Peyer's patch (tissue), 4 donors: ENCODE data around the gene ITGB3. TPM values are rescaled to one million over a fixed set of nuclear protein-coding genes. Genes with fewer than 3 reads are reported as not detected.

Experiments
- DNase-seq, 3 donors: peaks; one replicate each; pipeline ENCODE4 v3.0.0-alpha.2; 2017 to 2019
- H3K27ac ChIP-seq, 4 donors: fragments of 200-600 bp; sonication (generic); one replicate each; pipeline ENCODE4 v1.5.1; 2016 to 2019
- H3K27me3 ChIP-seq, 2 donors: fragments of 200-600 bp; sonication (generic); one replicate each; pipeline ENCODE4 v1.5.1; 2019
- H3K36me3 ChIP-seq, 3 donors: fragments of 200-600 bp; sonication (generic); one replicate each; pipeline ENCODE4 v1.5.1; 2016 to 2019
- H3K4me1 ChIP-seq, 4 donors: fragments of 200-600 bp; sonication (generic); one replicate each; pipeline ENCODE4 v1.5.1; 2016 to 2019
- H3K4me3 ChIP-seq, 4 donors: fragments of 200-600 bp; sonication (generic); 1 replicate in 3 of 4; 2 replicates in 1 of 4; pipeline ENCODE4 v1.5.1; 2016 to 2019; ENCODE audit warnings: mild to moderate bottlenecking in 1 of 4
- H3K9me3 ChIP-seq, 4 donors: fragments of 200-600 bp; sonication (generic); one replicate each; pipeline ENCODE4 v1.5.1; 2016 to 2019; ENCODE audit warnings: mild to moderate bottlenecking in 1 of 4
- CTCF ChIP-seq, 6 experiments: fragments of 450-650 bp in 4 of 6; fragments of 200-600 bp in 2 of 6; sonication (generic) in 1 of 6; IDR thresholded peaks; one replicate each; pipeline ENCODE4 v1.5.1; 2017 to 2019; ENCODE audit warnings: antibody characterized with exemption in 6 of 6, mild to moderate bottlenecking in 3 of 6, moderate library complexity in 1 of 6
- POLR2A ChIP-seq, 2 donors: fragments of 450-650 bp; IDR thresholded peaks; one replicate each; pipeline ENCODE4 v1.5.1; 2017; ENCODE audit warnings: antibody characterized with exemption in 2 of 2, mild to moderate bottlenecking in 2 of 2, moderate library complexity in 2 of 2
- total RNA-seq, 4 donors: library from RNA; depleted of rRNA; stranded (reverse); fragments of >200 nt; gene quantifications; one replicate each; pipeline ENCODE4 v1.1.0, GENCODE V29; 2016

The ITGB3 gene
- total RNA-seq, 4 donors from 2014 or later, result 4.6 to 18.2 (median 6.6) TPM

GRCh38 chr17:47316311-47316710, 62.7 kb downstream of the ITGB3 start:
- Histone ChIP-seq H3K36me3 (no peaks in the 10 kb centered on the region), H3K27ac (peak overlapping the region in 3 of 4 donors; percentile 44 to 77 (median 70)), H3K4me1 (no peaks in the 10 kb centered on the region), H3K4me3 (no peak overlapping the region), H3K27me3 (no peaks in the 10 kb centered on the region), H3K9me3 (no peaks in the 10 kb centered on the region)
- peak in 1 of 2 donors; percentile 14 for TF ChIP-seq POLR2A (IDR thresholded peaks at IDR 0.05)
- TF ChIP-seq CTCF (IDR thresholded peaks at IDR 0.05), result no peak
- no peak for DNase-seq

GRCh38 chr17:47317119-47317518, 63.5 kb downstream of the ITGB3 start:
- Histone ChIP-seq H3K4me1 (no peaks in the 10 kb centered on the region), H3K4me3 (no peak overlapping the region), H3K9me3 (no peaks in the 10 kb centered on the region), H3K27ac (peak overlapping the region in 3 of 4 donors; percentile 31 to 77 (median 70)), H3K36me3 (no peaks in the 10 kb centered on the region), H3K27me3 (no peaks in the 10 kb centered on the region)
- TF ChIP-seq POLR2A (IDR thresholded peaks at IDR 0.05) (no peak), CTCF (IDR thresholded peaks at IDR 0.05) (no peak)
- DNase-seq, result no peak

- Histone ChIP-seq H3K4me3 (no peak overlapping the region), H3K27me3 (no peaks in the 10 kb centered on the region), H3K4me1 (no peaks in the 10 kb centered on the region), H3K9me3 (no peaks in the 10 kb centered on the region), H3K36me3 (no peaks in the 10 kb centered on the region), H3K27ac (no peak overlapping the region)
- peak in 1 of 6 experiments; percentile 13 for TF ChIP-seq CTCF (IDR thresholded peaks at IDR 0.05)
- TF ChIP-seq POLR2A (IDR thresholded peaks at IDR 0.05), result no peak
- no peak for DNase-seq
Observed at GRCh38 chr17:47318197-47318918, 64.7 kb downstream of the ITGB3 start.

GRCh38 chr17:47320879-47321502, 67.4 kb downstream of the ITGB3 start:
- H3K27me3 ChIP-seq, result no peaks in the 10 kb centered on the region
- no peak overlapping the region for H3K27ac ChIP-seq
- TF ChIP-seq CTCF (IDR thresholded peaks at IDR 0.05) (no peak), POLR2A (IDR thresholded peaks at IDR 0.05) (no peak)

GRCh38 chr17:47323382-47324223, 70.0 kb downstream of the ITGB3 start, which contains the start of gene EFCAB13:
Gene EFCAB13 (plus strand): TSS chr17:47323955. CDS start chr17:47328354, 4,399 bp downstream.
- Histone ChIP-seq H3K4me3 (peak within 1 kb of the TSS; percentile 67 to 71 (median 70)), H3K9me3 (no peaks in the 10 kb centered on the region), H3K4me1 (no peaks in the 10 kb centered on the region), H3K27ac (peak within 1 kb of the TSS; percentile 93 to 95 (median 94)), H3K36me3 (no peaks in the 10 kb centered on the region), H3K27me3 (no peaks in the 10 kb centered on the region)
- DNase-seq, result peak; percentile 93 to 96 (median 93)
- TF ChIP-seq CTCF (IDR thresholded peaks at IDR 0.05) (peak in 3 of 6 experiments; percentile 31 to 41 (median 35)), POLR2A (IDR thresholded peaks at IDR 0.05) (peak; percentile 86)

More at GRCh38 chr17:47320879-47321502, 67.4 kb downstream of the ITGB3 start:
- no peaks in the 10 kb centered on the region for H3K9me3 ChIP-seq
- DNase-seq, result no peak
- H3K4me1 ChIP-seq, result no peaks in the 10 kb centered on the region
- H3K36me3 ChIP-seq, result no peaks in the 10 kb centered on the region
- H3K4me3 ChIP-seq, result no peak overlapping the region
